Lower leg skin (tissue), 3 donors: ENCODE data around the gene PALLD.

Source experiments
- POLR2A ChIP-seq, 2 donors: fragments of 450-650 bp; IDR thresholded peaks; one replicate each; pipeline ENCODE4 v1.6.1; 2016 to 2017; ENCODE audit warnings: antibody characterized with exemption in 2 of 2, mild to moderate bottlenecking in 1 of 2, moderate library complexity in 1 of 2
- TF ChIP-seq, protein P1 (sequence below), 3 donors: fragments of 450-650 bp; IDR thresholded peaks; one replicate each; pipeline ENCODE4 v1.5.1; 2016; ENCODE audit warnings: antibody characterized with exemption in 3 of 3, mild to moderate bottlenecking in 3 of 3, moderate library complexity in 2 of 3

- TF ChIP-seq, protein P1, sequence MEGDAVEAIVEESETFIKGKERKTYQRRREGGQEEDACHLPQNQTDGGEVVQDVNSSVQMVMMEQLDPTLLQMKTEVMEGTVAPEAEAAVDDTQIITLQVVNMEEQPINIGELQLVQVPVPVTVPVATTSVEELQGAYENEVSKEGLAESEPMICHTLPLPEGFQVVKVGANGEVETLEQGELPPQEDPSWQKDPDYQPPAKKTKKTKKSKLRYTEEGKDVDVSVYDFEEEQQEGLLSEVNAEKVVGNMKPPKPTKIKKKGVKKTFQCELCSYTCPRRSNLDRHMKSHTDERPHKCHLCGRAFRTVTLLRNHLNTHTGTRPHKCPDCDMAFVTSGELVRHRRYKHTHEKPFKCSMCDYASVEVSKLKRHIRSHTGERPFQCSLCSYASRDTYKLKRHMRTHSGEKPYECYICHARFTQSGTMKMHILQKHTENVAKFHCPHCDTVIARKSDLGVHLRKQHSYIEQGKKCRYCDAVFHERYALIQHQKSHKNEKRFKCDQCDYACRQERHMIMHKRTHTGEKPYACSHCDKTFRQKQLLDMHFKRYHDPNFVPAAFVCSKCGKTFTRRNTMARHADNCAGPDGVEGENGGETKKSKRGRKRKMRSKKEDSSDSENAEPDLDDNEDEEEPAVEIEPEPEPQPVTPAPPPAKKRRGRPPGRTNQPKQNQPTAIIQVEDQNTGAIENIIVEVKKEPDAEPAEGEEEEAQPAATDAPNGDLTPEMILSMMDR (IDR thresholded peaks at IDR 0.05): no peak
- no peak for TF ChIP-seq POLR2A (IDR thresholded peaks at IDR 0.05)
Observed at GRCh38 chr4:168928346-168928745, 431.5 kb downstream of the PALLD start.
